GM23338 (cell line): Measurements from ENCODE around the gene SLC48A1. TPM values are rescaled to one million over a fixed set of nuclear protein-coding genes. Genes with fewer than 3 reads are reported as not detected.

Experiments used
- ATAC-seq: fragments of 200-7000 bp; cut with Tn5 transposase; 3 replicates; pipeline ENCODE4 v1.9.1; 2020
- DNase-seq: peaks from one replicate; pipeline ENCODE4 v3.0.0-alpha.2; 2015; ENCODE audit warnings: low spot score
- H2AFZ ChIP-seq: fragments of 200-600 bp; sonication (generic); 2 replicates; pipeline ENCODE4 v1.8.0; 2016; ENCODE audit warnings: antibody characterized with exemption, mild to moderate bottlenecking, moderate library complexity
- H3F3A ChIP-seq: fragments of 200-600 bp; sonication (generic); replicated peaks from 2 replicates; pipeline ENCODE4 v1.8.0; 2017; ENCODE audit warnings: antibody characterized with exemption, mixed run types, low read depth
- H3K27ac ChIP-seq: fragments of 200-600 bp; sonication (generic); 2 replicates; pipeline ENCODE4 v1.6.1; 2016; ENCODE audit warnings: low read depth
- H3K27me3 ChIP-seq: fragments of 200-600 bp; sonication (generic); 2 replicates; pipeline ENCODE4 v1.8.0; 2016; ENCODE audit warnings: mild to moderate bottlenecking, mixed run types, moderate library complexity; ENCODE audit not compliant: insufficient read depth
- H3K36me3 ChIP-seq: fragments of 200-600 bp; sonication (generic); 2 replicates; pipeline ENCODE4 v1.8.0; 2016; ENCODE audit warnings: mild to moderate bottlenecking; ENCODE audit not compliant: insufficient read depth
- H3K4me1 ChIP-seq: fragments of 200-600 bp; sonication (generic); 2 replicates; pipeline ENCODE4 v1.8.0; 2016; ENCODE audit warnings: mild to moderate bottlenecking, moderate library complexity; ENCODE audit not compliant: insufficient read depth
- H3K4me2 ChIP-seq: fragments of 200-600 bp; sonication (generic); 2 replicates; pipeline ENCODE4 v1.7.1; 2017; ENCODE audit warnings: mixed run types
- H3K4me3 ChIP-seq: fragments of 200-600 bp; sonication (generic); 2 replicates; pipeline ENCODE4 v1.6.1; 2016; ENCODE audit warnings: mixed run types
- H3K79me2 ChIP-seq: fragments of 200-600 bp; sonication (generic); replicated peaks from 2 replicates; pipeline ENCODE4 v1.8.0; 2017; ENCODE audit warnings: mild to moderate bottlenecking; ENCODE audit not compliant: insufficient read depth
- H3K9me2 ChIP-seq: fragments of 200-600 bp; sonication (generic); 2 replicates; pipeline ENCODE4 v1.8.0; 2017; ENCODE audit not compliant: insufficient read depth
- H4K20me1 ChIP-seq: fragments of 200-600 bp; sonication (generic); replicated peaks from 2 replicates; pipeline ENCODE4 v1.8.0; 2017; ENCODE audit warnings: mild to moderate bottlenecking; ENCODE audit not compliant: insufficient read depth
- H3K27ac Mint-ChIP-seq: 2 replicates; pipeline ENCODE4 v1.8.0; 2020; ENCODE audit warnings: inconsistent platforms, mild to moderate bottlenecking, moderate library complexity, mixed read lengths
- H3K27me3 Mint-ChIP-seq: 3 replicates; pipeline ENCODE4 v1.8.0; 2022; ENCODE audit warnings: low read depth, mild to moderate bottlenecking, moderate library complexity, mixed read lengths, inconsistent platforms; ENCODE audit not compliant: insufficient read depth, poor library complexity
- H3K36me3 Mint-ChIP-seq: 3 replicates; pipeline ENCODE4 v1.8.0; 2021; ENCODE audit warnings: low read depth, mild to moderate bottlenecking, inconsistent platforms, moderate library complexity, mixed read lengths
- H3K4me1 Mint-ChIP-seq: 3 replicates; pipeline ENCODE4 v1.8.0; 2020; ENCODE audit warnings: mild to moderate bottlenecking, inconsistent platforms, mixed read lengths
- H3K4me3 Mint-ChIP-seq: 3 replicates; pipeline ENCODE4 v1.8.0; 2021; ENCODE audit warnings: moderate library complexity, mild to moderate bottlenecking, inconsistent platforms, mixed read lengths
- H3K9me3 Mint-ChIP-seq: 3 replicates; pipeline ENCODE4 v1.8.0; 2020; ENCODE audit warnings: moderate library complexity, mild to moderate bottlenecking, inconsistent platforms, mixed read lengths
- CREB1 ChIP-seq: fragments of 250-450 bp; sonication (Bioruptor Pico); IDR thresholded peaks from 2 replicates; pipeline ENCODE4 v1.5.0; 2020; ENCODE audit warnings: low read depth, mild to moderate bottlenecking, moderate library complexity
- CTCF ChIP-seq, 2 experiments: fragments of 200-600 bp in 1 of 2; sonication (generic) in 1 of 2; conservative IDR thresholded peaks; 2 replicates each; pipeline versions ENCODE4 v1.5.1 to v1.6.1; 2016 to 2017; ENCODE audit warnings: antibody characterized with exemption in 2 of 2, low read depth in 2 of 2, mild to moderate bottlenecking in 2 of 2, moderate library complexity in 1 of 2
- ETS1 ChIP-seq: IDR thresholded peaks from 2 replicates; pipeline ENCODE4 v1.6.1; 2016; ENCODE audit warnings: antibody characterized with exemption
- EZH2 ChIP-seq: fragments of 200-600 bp; sonication (generic); IDR thresholded peaks from one replicate; pipeline ENCODE4 v1.8.0; 2017; ENCODE audit warnings: antibody characterized with exemption, mild to moderate bottlenecking, low read depth; ENCODE audit not compliant: unreplicated experiment
- EZH2phosphoT487 ChIP-seq: fragments of 200-600 bp; sonication (generic); IDR thresholded peaks from one replicate; pipeline ENCODE4 v1.8.1; 2018; ENCODE audit warnings: antibody characterized with exemption; ENCODE audit not compliant: unreplicated experiment
- JUNB ChIP-seq: IDR thresholded peaks from one replicate; pipeline ENCODE4 v1.6.1; 2016; ENCODE audit warnings: antibody characterized with exemption; ENCODE audit not compliant: unreplicated experiment
- NANOG ChIP-seq: IDR thresholded peaks from 2 replicates; pipeline ENCODE4 v1.6.1; 2016; ENCODE audit warnings: antibody characterized with exemption, borderline replicate concordance
- REST ChIP-seq: IDR thresholded peaks from one replicate; pipeline ENCODE4 v1.6.1; 2018; ENCODE audit warnings: antibody characterized with exemption; ENCODE audit not compliant: unreplicated experiment
- ZNF114 ChIP-seq: fragments of 250-450 bp; sonication (Bioruptor Pico); IDR thresholded peaks from 2 replicates; pipeline ENCODE4 v1.5.0; 2020; ENCODE audit warnings: mild to moderate bottlenecking, moderate library complexity
- ZNF462 ChIP-seq: fragments of 250-450 bp; sonication (Bioruptor Pico); IDR thresholded peaks from 2 replicates; pipeline ENCODE4 v1.5.0; 2020; ENCODE audit warnings: mild to moderate bottlenecking, moderate library complexity
- polyA plus RNA-seq: library from polyadenylated mRNA; unstranded; fragments of >200 nt; fragmentation: Nextera tagmentation; extraction: Ambion mirVana; gene quantifications from 2 replicates; pipeline ENCODE4 v1.2.1, GENCODE V29; 2016
- total RNA-seq: library from RNA; depleted of rRNA; stranded (reverse); fragments of >200 nt; shearing (Covaris generic); gene quantifications from 2 replicates; pipeline ENCODE4 v1.2.3, GENCODE V29; 2014

Gene SLC48A1
- total and polyA plus RNA-seq, 2 experiments from 2014 or later, result 5.8 to 9.0 TPM

GRCh38 chr12:47822401-47822800, 49.4 kb downstream of the SLC48A1 start (continued):
- no peak for TF ChIP-seq EZH2phosphoT487
- no peak for TF ChIP-seq JUNB
- TF ChIP-seq CREB1 (CRISPR knock-in tag), result no peak
- TF ChIP-seq EZH2, result no peak
- TF ChIP-seq REST, result no peak
- no peak for TF ChIP-seq CTCF (conservative IDR thresholded peaks at IDR 0.05; ENCODE audit: low read depth in 2 of 2)
- no peak for TF ChIP-seq ZNF114 (CRISPR knock-in tag)
- no peak for TF ChIP-seq ETS1

GRCh38 chr12:47822863-47823262, 49.8 kb downstream of the SLC48A1 start:
- H3K4me3 ChIP-seq, result no peak overlapping the region
- Mint-ChIP-seq H3K27me3 (peaks cover 18% of the 10 kb centered on the region), H3K9me3 (no peaks in the 10 kb centered on the region), H3K27ac (no peak overlapping the region), H3K4me1 (peaks cover 50% of the 10 kb centered on the region), H3K36me3 (peaks cover 4% of the 10 kb centered on the region; the same call in 1 of the 3 replicates), H3K4me3 (no peak overlapping the region)
- H4K20me1 ChIP-seq, result no peaks in the 10 kb centered on the region; the same call in 1 of the 2 replicates
- H3K27ac ChIP-seq, result no peak overlapping the region
- no peak overlapping the region for H3K4me2 ChIP-seq
- no peaks in the 10 kb centered on the region for H3K27me3 ChIP-seq
- no peaks in the 10 kb centered on the region; the same call in 1 of the 2 replicates for H3F3A ChIP-seq
- 0 out of 2 replicates have a peak, but pooled peaks cover 3% of the 10 kb centered on the region for H3K9me2 ChIP-seq
- peaks cover 42% of the 10 kb centered on the region for H3K4me1 ChIP-seq
- H3K36me3 ChIP-seq, result no peaks in the 10 kb centered on the region
- peaks cover 19% of the 10 kb centered on the region for H3K79me2 ChIP-seq
- no peak for ATAC-seq
- H2AFZ ChIP-seq, result no peak overlapping the region
- no peak for DNase-seq
- no peak for TF ChIP-seq ETS1
- no peak for TF ChIP-seq NANOG
- TF ChIP-seq JUNB, result no peak
- TF ChIP-seq CREB1 (CRISPR knock-in tag), result no peak
- no peak for TF ChIP-seq ZNF462 (CRISPR knock-in tag)
